Adipose tissue (tissue), 3 donors: Measurements from ENCODE around the gene PTPRR. TPM values are rescaled to one million over a fixed set of nuclear protein-coding genes. Genes with fewer than 3 reads are reported as not detected.

ENCODE experiments used
- H3K27ac ChIP-seq: one replicate; pipeline ENCODE4 v1.5.1; 2013; ENCODE audit warnings: low read depth, low read length
- WGBS, 3 donors: extraction: QIAGEN DNeasy Blood & Tissue Kit; methylation state at CpG; one replicate each; pipeline ENCODE4 v1.1.7; 2013; 5-methylcytosine and 5-hydroxymethylcytosine counted together
- polyA plus RNA-seq, 3 donors: library from polyadenylated mRNA; stranded (reverse); fragments of 200-250 nt; gene quantifications; one replicate each; pipeline ENCODE4 v1.2.3, GENCODE V29; 2013
- donor health status: healthy with polysubstance abuse.
- donor health status: Bipolar disorder and iron deficiency.
- donor health status: healthy.

PTPRR gene
- polyA plus RNA-seq, 3 donors, result 0.08 to 1.1 (median 0.21) TPM

GRCh38 chr12:70849265-70849960 lies 71.1 kb downstream of the PTPRR start:
- WGBS, 3 donors, result 20 to 41% (median 29%) methylated on average over 3 of the region's 3 CpGs
- no peak overlapping the region for H3K27ac ChIP-seq

GRCh38 chr12:70847871-70848270 lies 72.7 kb downstream of the PTPRR start:
- H3K27ac ChIP-seq, result no peak overlapping the region
- 79 to 85% (median 82%) methylated on average over 4 of the region's 4 CpGs for WGBS, 3 donors

- WGBS, 3 donors, result 83 to 89% (median 87%) methylated on average over 3 of the region's 3 CpGs
- no peak overlapping the region for H3K27ac ChIP-seq
These were observed 75.3 kb downstream of the PTPRR start for GRCh38 chr12:70845268-70845667.

- WGBS, 3 donors, result 76 to 88% (median 80%) methylated on average over 3 of the region's 3 CpGs
- no peak overlapping the region for H3K27ac ChIP-seq
These were observed 77.2 kb downstream of the PTPRR start for GRCh38 chr12:70843363-70843762.

- H3K27ac ChIP-seq, result no peak overlapping the region
- 69 to 88% (median 79%) methylated on average over 1 of the region's 1 CpG for WGBS, 3 donors
These were observed 77.6 kb downstream of the PTPRR start for GRCh38 chr12:70842942-70843341.

GRCh38 chr12:70842136-70842535 lies 78.4 kb downstream of the PTPRR start:
- H3K27ac ChIP-seq, result no peak overlapping the region
- WGBS, 3 donors, result 86 to 96% (median 95%) methylated on average over 1 of the region's 1 CpG

- 73 to 83% (median 73%) methylated on average over 4 of the region's 4 CpGs for WGBS, 3 donors
- H3K27ac ChIP-seq, result no peak overlapping the region
These were observed 79.7 kb downstream of the PTPRR start for GRCh38 chr12:70840656-70841350.

GRCh38 chr12:70839544-70839943 lies 81.0 kb downstream of the PTPRR start:
- 66 to 70% (median 69%) methylated on average over 3 of the region's 3 CpGs for WGBS, 3 donors
- no peak overlapping the region for H3K27ac ChIP-seq

- 45 to 65% (median 62%) methylated on average over 2 of the region's 2 CpGs for WGBS, 3 donors
These were observed 82.4 kb downstream of the PTPRR start for GRCh38 chr12:70838127-70838526.

GRCh38 chr12:70837026-70837425 lies 83.5 kb downstream of the PTPRR start:
- no peak overlapping the region for H3K27ac ChIP-seq

More at GRCh38 chr12:70838127-70838526, 82.4 kb downstream of the PTPRR start:
- no peak overlapping the region for H3K27ac ChIP-seq

- 75 to 89% (median 77%) methylated on average over 2 of the region's 2 CpGs for WGBS, 3 donors
- no peak overlapping the region for H3K27ac ChIP-seq
These were observed 84.6 kb downstream of the PTPRR start for GRCh38 chr12:70835948-70836347.

GRCh38 chr12:70831543-70831942 lies 89.0 kb downstream of the PTPRR start:
- no peak overlapping the region for H3K27ac ChIP-seq
- 55 to 58% (median 57%) methylated on average over 2 of the region's 2 CpGs for WGBS, 3 donors

- H3K27ac ChIP-seq, result no peak overlapping the region
- 73 to 82% (median 78%) methylated on average over 4 of the region's 4 CpGs for WGBS, 3 donors
These were observed 90.1 kb downstream of the PTPRR start for GRCh38 chr12:70830221-70831061.

- no peak overlapping the region for H3K27ac ChIP-seq
- 73 to 93% (median 89%) methylated on average over 1 of the region's 1 CpG for WGBS, 3 donors
These were observed 91.5 kb downstream of the PTPRR start for GRCh38 chr12:70829070-70829469.

- no peak overlapping the region for H3K27ac ChIP-seq
- 73 to 89% (median 79%) methylated on average over 2 of the region's 2 CpGs for WGBS, 3 donors
These were observed 92.2 kb downstream of the PTPRR start for GRCh38 chr12:70828351-70828750.

- no peak overlapping the region for H3K27ac ChIP-seq
- 45 to 60% (median 48%) methylated on average over 3 of the region's 3 CpGs for WGBS, 3 donors
These were observed 94.4 kb downstream of the PTPRR start for GRCh38 chr12:70826156-70826555.

- 26 to 74% (median 69%) methylated on average over 4 of the region's 4 CpGs for WGBS, 3 donors
- no peak overlapping the region for H3K27ac ChIP-seq
These were observed 96.0 kb downstream of the PTPRR start for GRCh38 chr12:70824511-70824910.

GRCh38 chr12:70823182-70823976 lies 97.2 kb downstream of the PTPRR start:
- 63 to 79% (median 72%) methylated on average over 7 of the region's 7 CpGs for WGBS, 3 donors
- no peak overlapping the region for H3K27ac ChIP-seq
